ENCODE measurements around the gene DOCK2. TPM values are rescaled to one million over a fixed set of nuclear protein-coding genes. Genes with fewer than 3 reads are reported as not detected.

Gene DOCK2
- total and polyA plus RNA-seq, 2 donors (not counting 3 experiments of a cell fraction or from before 2014, with no cell fraction given) = 0.62 to 4.8 TPM

DNA sequence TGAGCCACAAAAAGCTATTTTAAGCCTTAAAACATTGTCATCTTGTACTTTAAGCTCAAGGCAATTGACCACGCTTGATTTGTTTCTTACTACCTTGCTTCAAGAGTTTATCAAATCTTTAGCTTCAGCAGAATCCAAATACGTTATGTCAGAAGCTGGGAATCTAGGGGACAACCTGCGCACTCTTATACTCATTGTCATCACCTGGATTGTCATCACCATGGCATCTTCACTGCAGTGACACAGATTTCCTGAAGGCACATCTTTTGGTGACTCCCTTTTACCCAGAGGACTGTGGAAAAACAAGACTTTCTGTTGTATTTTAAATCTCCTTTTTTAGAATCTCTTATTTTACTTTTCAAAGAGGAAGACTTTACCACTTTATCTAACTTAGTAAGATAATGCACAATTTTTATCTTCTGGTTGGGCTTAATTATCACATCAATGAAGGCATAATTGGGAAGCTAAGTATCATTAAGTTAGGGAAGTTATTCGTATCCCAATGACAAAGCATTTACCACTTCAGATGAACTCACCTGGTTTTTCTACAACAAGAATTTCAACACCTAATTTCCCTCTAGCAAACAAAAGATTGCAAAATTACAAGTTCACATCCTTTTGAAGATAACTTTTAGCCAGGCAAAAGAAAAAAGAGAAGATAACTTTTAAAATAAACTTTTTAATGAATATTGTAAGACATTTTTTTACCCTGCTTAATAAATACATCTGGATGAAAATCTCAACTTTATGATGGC, 162.0 kb downstream of the DOCK2 start:
- no peaks in the 10 kb centered on the region for H3K79me2 ChIP-seq (ENCODE audit: control insufficient read depth, insufficient read depth, low read length)
- DNase-seq (ENCODE audit: low read depth, low spot score) (no peak), FAIRE-seq (no peak)
- peaks cover 0 to 3% of the 10 kb centered on the region in 2 experiments for H3K27me3 ChIP-seq (ENCODE audit: control insufficient read depth in 2 of 2, insufficient read depth in 2 of 2, low read length in 2 of 2)
- no peak overlapping the region for H3K4me2 ChIP-seq (ENCODE audit: insufficient read depth, low read length)
- BruUV-seq (replicated peaks) = no TSS peak
- no peak overlapping the region for H3K27ac ChIP-seq (ENCODE audit: insufficient read depth, low read depth, low read length)
- no peaks in the 10 kb centered on the region for H3K36me3 ChIP-seq (ENCODE audit: control insufficient read depth in 2 of 2, extremely low read depth in 1 of 2, insufficient read depth in 2 of 2, low read length in 2 of 2)
- dilution Hi-C loops (cut with MboI; ENCODE audit: extremely low pct_ligation_motif_present, low sequenced_read_pairs) (no loop called here), intact Hi-C loops (cut with micrococcal nuclease) (no loop called here)
- TF ChIP-seq MYC (IDR thresholded peaks at IDR 0.05; ENCODE audit: low read depth, low read length) (no peak), POLR2AphosphoS5 (IDR thresholded peaks at IDR 0.05; ENCODE audit: insufficient read depth, low read depth, low read length) (no peak), EZH2 (IDR thresholded peaks at IDR 0.05; ENCODE audit: borderline replicate concordance, low read depth, low read length, severe bottlenecking) (no peak), FOS (IDR thresholded peaks at IDR 0.05; ENCODE audit: borderline replicate concordance, insufficient read depth, low read length) (no peak)
- POLR2A ChIA-PET = no interaction called here
- no peaks in the 10 kb centered on the region for H3K4me1 ChIP-seq (ENCODE audit: control insufficient read depth, extremely low read depth, insufficient read depth, low read length)
- H4K20me1 ChIP-seq (replicated peaks; ENCODE audit: control insufficient read depth, extremely low read depth, insufficient read depth, low read length) = no peaks in the 10 kb centered on the region
- H2AFZ ChIP-seq (ENCODE audit: low read depth, low read length) = no peak overlapping the region
- no peaks in the 10 kb centered on the region for H3K9me3 ChIP-seq (replicated peaks; ENCODE audit: control insufficient read depth, insufficient read depth, low read length)
- H3K9me1 ChIP-seq (replicated peaks; ENCODE audit: control insufficient read depth, extremely low read depth, insufficient read depth, low read length) = no peaks in the 10 kb centered on the region
- no peak overlapping the region for H3K4me3 ChIP-seq (replicated peaks in 1 of 3; ENCODE audit: insufficient read depth in 1 of 3, low read depth in 1 of 3, low read length in 3 of 3)
- CTCF ChIA-PET = interaction anchor here (1.8 kb wide), 1 partner anchor 272 kb away, joined by 4 read pairs; no protein-coding TSS in a partner anchor
- H3K9ac ChIP-seq (replicated peaks; ENCODE audit: extremely low read depth, insufficient read depth, low read length) = no peak overlapping the region

- BruUV-seq (replicated peaks) = no TSS peak
- Histone ChIP-seq H2AFZ (ENCODE audit: low read depth, low read length) (no peak overlapping the region), H3K79me2 (ENCODE audit: control insufficient read depth, insufficient read depth, low read length) (no peaks in the 10 kb centered on the region), H3K27me3 (ENCODE audit: control insufficient read depth in 2 of 2, insufficient read depth in 2 of 2, low read length in 2 of 2) (peaks cover 0 to 3% of the 10 kb centered on the region in 2 experiments), H3K9me1 (replicated peaks; ENCODE audit: control insufficient read depth, extremely low read depth, insufficient read depth, low read length) (no peaks in the 10 kb centered on the region), H3K4me2 (ENCODE audit: insufficient read depth, low read length) (no peak overlapping the region), H4K20me1 (replicated peaks; ENCODE audit: control insufficient read depth, extremely low read depth, insufficient read depth, low read length) (no peaks in the 10 kb centered on the region), H3K4me3 (replicated peaks in 1 of 3; ENCODE audit: insufficient read depth in 1 of 3, low read depth in 1 of 3, low read length in 3 of 3) (no peak overlapping the region), H3K9me3 (replicated peaks; ENCODE audit: control insufficient read depth, insufficient read depth, low read length) (no peaks in the 10 kb centered on the region), H3K9ac (replicated peaks; ENCODE audit: extremely low read depth, insufficient read depth, low read length) (no peak overlapping the region), H3K4me1 (ENCODE audit: control insufficient read depth, extremely low read depth, insufficient read depth, low read length) (no peaks in the 10 kb centered on the region), H3K27ac (ENCODE audit: insufficient read depth, low read depth, low read length) (no peak overlapping the region), H3K36me3 (ENCODE audit: control insufficient read depth in 2 of 2, extremely low read depth in 1 of 2, insufficient read depth in 2 of 2, low read length in 2 of 2) (no peaks in the 10 kb centered on the region)
- DNase-seq (ENCODE audit: low read depth, low spot score) (no peak), FAIRE-seq (no peak)
- POLR2A ChIA-PET = no interaction called here
- CTCF ChIA-PET = no interaction called here
- no peak for TF ChIP-seq JUN (IDR thresholded peaks at IDR 0.05; ENCODE audit: borderline replicate concordance, insufficient read depth, insufficient read length, low read depth)
- TF ChIP-seq, protein P1, sequence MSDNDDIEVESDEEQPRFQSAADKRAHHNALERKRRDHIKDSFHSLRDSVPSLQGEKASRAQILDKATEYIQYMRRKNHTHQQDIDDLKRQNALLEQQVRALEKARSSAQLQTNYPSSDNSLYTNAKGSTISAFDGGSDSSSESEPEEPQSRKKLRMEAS (IDR thresholded peaks at IDR 0.05; ENCODE audit: insufficient read depth, insufficient read length) = no peak
- TF ChIP-seq POLR2AphosphoS5 (IDR thresholded peaks at IDR 0.05; ENCODE audit: insufficient read depth, low read depth, low read length) = no peak
- intact Hi-C loops (cut with micrococcal nuclease) (no loop called here), dilution Hi-C loops (cut with MboI; ENCODE audit: extremely low pct_ligation_motif_present, low sequenced_read_pairs) (no loop called here)
Observed at GRCh38 chr5:169801324-169801777, 164.3 kb downstream of the DOCK2 start.
